Activated naive CD8-positive, alpha-beta T cell treated with anti-CD3 and anti-CD28 coated beads, Interleukin-2, amount 50 U/mL, for 16 hours (primary cell): ENCODE measurements around the gene TFCP2.
A peak's percentile ranks its signal among the peaks of the same experiment; 100 is the strongest.
"Not testable (repeated sequence)": the region's sequence is repeated elsewhere in the genome, so short reads cannot be mapped to it uniquely, and the experiment has no call there.

Experiments
- DNase-seq: peaks from one replicate; pipeline ENCODE4 v3.0.0-alpha.2; 2020; ENCODE audit warnings: low read depth, low spot score

Gene TFCP2

GRCh38 chr12:51082561-51083125 lies 90.3 kb downstream of the TFCP2 start:
- no peak for DNase-seq

- DNase-seq, result no peak
Measured at GRCh38 chr12:51081421-51081820, 91.5 kb downstream of the TFCP2 start.

DNA sequence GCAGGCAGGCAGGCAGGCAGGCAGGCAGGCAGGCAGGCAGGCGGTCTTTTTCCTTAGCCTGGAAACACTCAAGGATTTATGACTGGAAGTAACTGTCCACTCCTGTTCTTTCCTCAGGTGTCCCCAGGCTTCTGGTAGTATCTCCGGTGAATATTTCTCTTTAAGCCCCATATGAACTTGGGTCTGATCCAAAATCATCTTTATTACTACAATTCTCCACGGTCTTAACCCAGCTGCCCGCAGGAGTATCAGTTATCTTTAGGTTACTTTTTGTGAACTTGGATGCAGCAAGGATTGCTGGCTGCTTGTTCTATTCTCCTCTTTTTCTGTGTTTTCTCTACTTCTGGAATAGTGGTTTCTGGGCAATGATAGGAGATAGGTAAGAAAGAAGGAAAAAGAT lies 92.8 kb downstream of the TFCP2 start:
- DNase-seq, result no peak

- not testable (repeated sequence) for DNase-seq
Measured at GRCh38 chr12:51078866-51079265, 94.1 kb downstream of the TFCP2 start.

GRCh38 chr12:51078346-51078745 lies 94.6 kb downstream of the TFCP2 start:
- DNase-seq, result not testable (repeated sequence)

DNA sequence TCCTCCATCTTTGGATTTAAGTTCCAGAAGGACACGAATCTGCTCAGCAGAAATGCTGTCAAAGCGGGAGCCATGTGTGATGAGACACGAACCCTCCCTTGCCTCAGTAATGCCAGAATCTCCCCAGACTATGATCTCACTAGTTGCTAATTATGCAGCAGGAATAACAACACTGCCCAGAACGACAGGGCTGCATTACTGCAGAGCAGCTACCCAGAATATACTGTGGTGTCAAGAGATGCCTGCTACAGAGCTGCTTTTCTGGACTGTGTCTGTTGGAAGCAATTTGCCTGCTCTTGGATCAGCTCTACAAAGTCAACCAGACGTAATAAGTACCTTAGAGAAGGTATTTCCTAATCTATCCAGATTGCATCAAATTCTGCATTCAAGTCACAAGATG lies 95.0 kb downstream of the TFCP2 start:
- no peak for DNase-seq

DNA sequence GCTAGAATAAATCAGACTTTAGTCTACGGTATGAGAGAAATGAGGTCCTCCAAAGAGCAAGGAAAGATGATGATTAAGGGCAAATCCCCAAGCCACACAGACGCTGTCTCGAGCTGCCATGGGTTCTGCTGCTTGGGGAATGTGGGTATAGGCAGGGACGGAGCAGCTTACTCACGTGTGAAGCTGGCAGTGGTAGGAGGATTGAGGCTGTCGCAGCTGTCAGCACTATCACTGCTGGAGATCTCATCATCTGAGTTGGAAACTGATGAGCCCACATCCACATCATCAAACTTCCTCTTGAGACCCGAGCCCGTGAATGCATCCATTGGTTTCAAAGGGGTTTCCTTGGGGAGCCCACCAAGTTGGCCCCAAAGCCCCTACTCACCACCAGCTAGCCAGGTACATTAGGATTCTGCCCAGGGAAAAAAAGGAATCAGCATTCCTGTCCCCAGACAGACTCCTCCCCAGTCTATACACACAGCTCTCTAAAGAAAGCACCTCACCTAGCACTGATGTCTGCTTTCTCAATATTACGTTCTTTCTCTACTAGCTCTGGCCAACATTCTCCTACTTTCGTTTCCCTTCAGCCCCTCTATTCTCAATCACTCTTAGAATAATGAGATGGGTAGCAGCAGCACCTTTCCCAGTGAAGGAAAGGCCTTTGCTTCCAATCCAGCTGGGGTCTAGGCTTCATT lies 96.6 kb downstream of the TFCP2 start:
- no peak for DNase-seq

- DNase-seq, result no peak
Measured at GRCh38 chr12:51075390-51075789, 97.5 kb downstream of the TFCP2 start.

DNA sequence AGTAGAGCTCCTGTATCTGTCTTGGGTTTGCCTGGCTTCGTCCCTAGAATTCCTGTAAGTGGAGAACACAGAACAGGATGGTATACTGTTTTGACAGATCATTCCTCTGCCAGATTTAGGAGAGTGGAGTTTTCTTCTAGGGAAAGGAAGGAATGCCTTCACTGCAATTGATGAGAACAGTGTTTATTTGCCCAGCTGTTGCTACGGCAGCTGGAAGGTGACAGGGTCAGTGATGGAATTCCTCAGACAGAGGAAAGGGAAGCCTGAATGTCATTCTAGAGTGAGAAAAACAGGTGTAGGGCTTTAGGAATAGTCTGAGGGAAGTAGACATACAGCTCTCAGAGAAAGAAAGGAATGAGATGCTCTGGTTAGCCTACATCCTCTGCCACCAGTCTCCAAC lies 101.3 kb downstream of the TFCP2 start:
- no peak for DNase-seq

- no peak for DNase-seq
Measured at GRCh38 chr12:51070004-51070403, 102.9 kb downstream of the TFCP2 start.

- no peak for DNase-seq
Measured at GRCh38 chr12:51067771-51068170, 105.2 kb downstream of the TFCP2 start.

DNA sequence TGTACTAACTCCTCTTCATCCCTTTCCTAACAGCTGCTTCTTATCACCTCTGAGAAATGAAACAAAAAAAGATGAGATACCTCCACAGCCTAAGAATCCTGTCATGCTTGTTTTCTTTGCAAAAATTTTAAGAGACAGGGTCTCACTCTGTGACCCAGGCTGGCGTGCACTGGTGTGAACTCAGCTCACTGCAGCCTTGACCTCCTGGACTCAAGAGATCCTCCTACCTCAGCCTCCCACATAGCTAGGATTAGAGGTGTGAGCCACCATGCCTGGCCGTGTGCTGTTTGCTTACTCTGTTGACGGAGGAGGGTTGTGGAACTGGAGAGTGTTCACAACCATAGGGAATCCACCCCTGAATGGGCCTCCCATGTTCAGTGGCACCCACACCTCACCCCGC lies 105.7 kb downstream of the TFCP2 start:
- DNase-seq, result no peak

DNA sequence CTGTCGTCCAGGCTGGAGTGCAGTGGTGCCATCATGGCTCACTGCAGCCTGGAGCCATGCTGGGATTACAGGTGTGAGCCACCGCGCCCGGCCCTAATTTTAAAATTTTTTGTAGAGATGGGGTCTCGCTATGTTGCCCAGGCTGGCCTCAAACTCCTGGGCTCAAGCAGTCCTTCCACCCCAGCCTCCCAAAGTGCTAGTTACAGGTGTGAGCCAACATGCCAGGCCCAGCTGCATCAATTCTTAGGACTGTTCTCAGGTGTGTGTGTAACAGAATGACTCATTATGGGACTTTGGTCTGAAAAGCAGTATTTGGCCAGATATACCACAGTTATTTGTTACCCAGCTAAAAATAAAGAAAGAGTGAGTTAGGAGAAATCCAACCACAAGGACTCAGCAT lies 107.4 kb downstream of the TFCP2 start:
- no peak for DNase-seq

- DNase-seq, result no peak
Measured at GRCh38 chr12:51062631-51063397, 110.1 kb downstream of the TFCP2 start.

- no peak for DNase-seq
Measured at GRCh38 chr12:51059086-51059485, 113.8 kb downstream of the TFCP2 start.

- no peak for DNase-seq
Measured at GRCh38 chr12:51056242-51056641, 116.7 kb downstream of the TFCP2 start.

- DNase-seq, result no peak
Measured at GRCh38 chr12:51055060-51055459, 117.9 kb downstream of the TFCP2 start.

GRCh38 chr12:51051787-51052186 lies 121.1 kb downstream of the TFCP2 start:
- DNase-seq, result no peak

- DNase-seq, result no peak
Measured at GRCh38 chr12:51049525-51049924, 123.4 kb downstream of the TFCP2 start.

GRCh38 chr12:51048661-51049251 lies 124.2 kb downstream of the TFCP2 start:
- DNase-seq, result no peak

DNA sequence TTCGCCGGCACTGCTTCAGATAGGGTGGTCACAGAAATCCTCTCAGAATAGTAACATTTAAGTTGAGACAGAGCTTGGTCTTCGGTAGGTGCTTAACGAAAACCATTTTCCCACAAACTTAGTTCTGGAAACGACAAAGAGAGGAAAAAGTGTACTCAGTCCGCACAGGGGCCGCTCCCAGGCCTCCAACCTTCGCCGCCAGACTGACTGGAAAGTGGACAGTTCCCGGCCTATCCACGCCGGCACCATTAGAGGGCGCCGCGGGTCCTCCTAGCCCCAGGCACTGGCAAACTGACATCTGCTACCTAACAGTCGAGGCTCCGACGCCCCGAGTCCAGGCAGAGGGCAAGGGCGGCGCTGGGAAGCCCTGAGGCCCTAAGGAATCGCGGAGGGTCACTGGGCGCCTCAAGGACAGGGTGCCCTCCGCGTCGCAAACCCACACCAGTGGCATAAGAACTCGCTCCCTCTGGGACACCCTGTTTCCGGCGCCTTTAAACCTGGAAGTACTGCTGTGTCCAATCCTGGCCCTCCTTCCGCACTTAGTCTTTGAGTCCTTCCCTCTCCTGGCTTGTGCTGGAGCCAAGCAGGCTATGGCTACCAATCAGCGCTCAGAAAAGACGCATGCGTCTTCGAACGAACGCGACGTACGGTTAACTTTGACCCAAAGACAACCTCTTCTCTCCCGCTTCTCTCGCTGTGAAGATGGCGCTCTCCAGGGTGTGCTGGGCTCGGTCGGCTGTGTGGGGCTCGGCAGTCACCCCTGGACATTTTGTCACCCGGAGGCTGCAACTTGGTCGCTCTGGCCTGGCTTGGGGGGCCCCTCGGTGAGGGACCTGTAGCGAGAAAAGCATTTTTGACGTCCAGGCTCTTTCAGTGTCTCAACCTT lies 125.0 kb downstream of the TFCP2 start, which contains the start of gene LETMD1:
Gene LETMD1, plus strand, starts transcription at position 673 of the 886 bp plus-strand sequence. Its CDS starts 30 bp downstream, at position 703.
- peak; percentile 76 for DNase-seq
